GM18520 (cell line): ENCODE measurements around the gene CPD.

Source experiments
- ATAC-seq: cut with Tn5 transposase; IDR thresholded peaks from one replicate; pipeline ENCODE4 v1.9.1; 2021; ENCODE audit not compliant: unreplicated experiment

Gene CPD

DNA sequence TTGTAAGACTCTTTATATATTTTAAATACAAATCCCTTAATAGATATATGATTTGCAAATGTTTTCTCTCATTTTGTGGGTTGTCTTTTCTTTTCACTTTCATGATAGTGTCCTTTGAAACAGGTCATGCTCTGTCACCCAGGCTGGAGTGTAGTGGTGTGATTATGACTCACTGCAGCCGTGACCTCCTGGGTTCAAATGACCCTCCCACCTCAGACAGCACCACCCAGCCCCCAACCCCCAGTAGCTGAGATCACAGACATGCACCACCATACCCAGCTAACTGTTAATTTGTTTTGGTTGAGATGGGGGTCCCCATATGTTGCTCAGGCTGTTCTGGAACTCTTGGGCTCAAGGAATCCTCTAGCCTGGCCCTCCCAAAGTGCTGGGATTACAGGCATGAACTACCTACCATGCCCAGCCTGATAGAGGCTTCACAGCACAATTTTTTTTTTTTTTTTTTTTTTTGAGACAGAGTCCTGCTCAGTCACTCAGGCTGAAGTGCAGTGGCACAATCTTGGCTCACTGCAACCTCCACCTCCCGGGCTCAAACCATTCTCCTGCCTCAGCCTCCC, 26.4 kb upstream of the CPD start:
- no peak for ATAC-seq

DNA sequence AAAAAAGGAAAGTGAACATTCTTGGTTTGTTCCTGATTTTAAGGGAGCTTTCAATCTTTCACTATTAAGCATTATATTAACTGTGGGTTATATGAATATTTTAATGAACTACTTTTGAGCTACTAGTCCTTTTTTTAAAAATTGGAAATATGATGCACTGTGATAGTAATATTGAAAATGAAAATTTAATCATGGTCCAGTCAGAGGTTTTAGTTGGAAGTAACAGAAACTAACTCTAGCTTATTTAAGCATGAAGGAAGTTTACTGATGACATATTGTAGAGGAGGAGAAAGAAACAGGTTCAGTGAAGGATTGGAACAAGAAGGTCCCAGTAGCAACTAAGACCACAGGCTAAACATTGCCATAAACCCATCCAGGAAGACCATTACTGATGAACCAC, 24.0 kb upstream of the CPD start:
- ATAC-seq: no peak

- no peak for ATAC-seq
These were observed 21.3 kb upstream of the CPD start for GRCh38 chr17:30357476-30357875.

GRCh38 chr17:30358055-30358760, 20.5 kb upstream of the CPD start:
- no peak for ATAC-seq

DNA sequence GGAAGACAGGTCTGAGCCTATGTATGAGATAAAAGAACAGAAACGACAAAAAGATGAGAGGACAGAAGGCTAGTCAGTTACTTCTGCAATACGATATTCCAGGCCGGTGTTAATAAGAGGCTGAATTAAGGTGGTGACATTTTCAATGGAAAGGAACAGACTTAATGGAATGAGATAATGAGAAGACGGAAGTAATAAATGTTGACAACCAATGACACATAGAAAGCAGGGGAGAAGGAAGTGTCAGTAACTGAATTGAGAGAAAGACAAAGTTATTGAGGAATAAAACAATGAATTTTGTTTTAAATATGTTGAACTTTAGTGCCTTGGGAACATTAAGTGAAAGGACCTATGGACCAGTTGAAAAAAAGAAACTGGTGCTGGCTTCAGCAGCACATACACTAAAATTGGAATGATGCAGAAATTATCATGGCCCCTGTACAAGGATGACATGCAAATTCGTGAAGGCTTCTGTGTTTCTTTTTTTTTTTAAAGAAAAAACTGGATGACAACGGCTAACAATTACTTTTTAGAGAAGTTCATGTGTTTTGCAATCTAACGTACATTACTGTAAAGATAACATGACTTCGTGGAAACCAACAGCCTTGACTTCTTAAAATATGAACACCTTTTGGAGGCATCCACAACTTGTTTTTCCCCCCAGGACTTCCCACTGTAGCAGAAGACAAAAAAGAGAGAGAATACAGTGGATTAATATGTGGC, 18.5 kb upstream of the CPD start:
- no peak for ATAC-seq

DNA sequence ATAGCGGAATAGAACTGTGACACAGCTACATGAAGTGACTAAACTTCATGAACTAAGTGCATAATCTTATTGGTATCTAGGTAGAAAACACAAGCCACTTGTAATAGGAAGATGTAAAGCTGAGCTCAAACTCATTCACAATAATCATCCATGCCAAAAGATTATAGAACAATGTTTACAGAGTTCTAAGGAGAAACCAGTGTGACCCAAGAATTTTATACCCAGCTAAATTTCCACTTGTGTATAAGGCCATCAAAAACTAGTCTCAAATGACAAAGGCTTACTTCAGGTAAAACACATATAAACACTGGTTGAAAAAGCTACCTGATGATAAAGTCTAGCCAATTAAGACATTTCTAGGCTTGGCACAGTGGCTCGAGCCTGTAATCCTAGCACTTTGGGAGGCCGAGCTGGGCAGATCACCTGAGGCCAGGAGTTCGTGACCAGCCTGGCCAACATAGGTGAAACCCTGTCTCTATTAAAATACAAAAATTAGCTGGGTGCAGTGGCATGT, 16.9 kb upstream of the CPD start:
- no peak for ATAC-seq

DNA sequence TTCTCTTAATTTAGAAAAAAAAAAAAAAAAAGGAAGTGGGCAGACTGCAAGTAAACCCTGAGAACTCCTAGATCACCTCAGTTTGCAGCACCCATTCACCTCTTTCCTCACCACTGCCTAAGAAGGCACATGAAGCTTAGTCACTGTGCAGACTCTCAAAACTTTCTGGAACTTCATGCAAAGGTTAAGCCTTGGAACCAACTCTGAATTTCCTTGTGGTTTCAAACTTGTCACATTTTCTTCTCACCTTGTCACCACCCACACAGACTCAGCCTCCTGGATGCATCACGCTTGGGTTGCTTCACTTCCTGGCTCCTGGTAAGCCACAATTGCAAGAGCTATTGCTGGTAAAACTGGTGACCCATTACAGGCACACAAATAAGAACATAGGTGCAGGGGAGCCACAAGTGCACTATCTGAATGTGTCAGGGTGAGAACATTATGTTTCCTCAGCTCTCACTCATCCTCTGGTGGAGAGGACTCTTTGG, 15.0 kb upstream of the CPD start:
- peak; percentile 88 for ATAC-seq

GRCh38 chr17:30366536-30366935, 12.2 kb upstream of the CPD start:
- no peak for ATAC-seq

GRCh38 chr17:30368912-30369720, 9.6 kb upstream of the CPD start:
- ATAC-seq: no peak

- no peak for ATAC-seq
These were observed 8.7 kb upstream of the CPD start for GRCh38 chr17:30369995-30370394.

- ATAC-seq: no peak
These were observed 6.0 kb upstream of the CPD start for GRCh38 chr17:30372755-30373154.

DNA sequence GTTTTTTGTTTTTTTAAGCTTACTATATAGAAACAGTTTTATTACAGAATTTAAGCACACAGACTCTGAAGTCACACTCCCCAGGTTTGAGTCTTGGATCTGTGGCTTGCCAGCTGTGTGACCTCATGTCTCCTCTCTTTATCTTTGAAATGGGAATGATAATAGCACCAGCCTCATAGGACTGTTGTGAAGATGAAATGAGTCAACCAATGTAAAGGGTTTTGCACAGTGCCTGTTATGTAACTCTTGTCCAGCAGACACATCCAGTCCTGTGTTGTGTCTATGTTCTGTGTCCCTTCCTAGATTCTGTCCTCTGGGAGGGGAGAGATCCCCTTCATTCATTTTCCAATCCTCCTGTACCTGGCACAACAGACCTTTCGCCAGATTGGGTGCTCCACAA, 3.1 kb upstream of the CPD start:
- ATAC-seq: no peak

- ATAC-seq: no peak
These were observed 1.9 kb upstream of the CPD start for GRCh38 chr17:30376621-30377452.

- ATAC-seq: no peak
These were observed 1.0 kb upstream of the CPD start for GRCh38 chr17:30377574-30378240.

DNA sequence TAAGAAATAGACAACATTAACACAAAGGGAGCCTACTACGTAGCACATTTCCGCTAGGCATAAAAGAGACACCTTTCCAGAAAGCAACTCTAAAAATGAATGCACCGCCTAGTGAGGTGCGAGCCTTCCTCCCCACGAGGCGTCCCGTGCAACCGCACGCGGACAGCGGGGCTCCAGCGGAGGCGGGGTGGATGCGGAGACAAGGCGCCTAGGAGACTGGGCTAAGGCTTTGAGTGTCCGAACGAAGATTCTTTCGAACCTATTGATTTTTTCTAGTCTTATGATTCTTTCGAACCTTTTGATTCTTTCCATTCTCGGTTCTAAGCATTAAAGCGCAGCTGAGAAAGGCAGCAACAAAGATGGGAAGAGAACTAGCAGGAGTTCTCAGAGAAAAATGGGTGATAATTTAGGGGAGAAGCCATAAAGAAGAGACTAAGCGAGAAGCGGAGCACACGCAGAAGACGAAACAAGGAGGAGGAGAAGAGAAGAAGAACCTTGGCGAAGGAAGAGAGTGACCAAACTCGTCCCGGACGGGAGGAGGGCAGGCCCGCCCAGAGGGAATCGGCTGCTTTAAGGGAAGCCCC, 394 bp upstream of the CPD start:
- ATAC-seq: no peak

DNA sequence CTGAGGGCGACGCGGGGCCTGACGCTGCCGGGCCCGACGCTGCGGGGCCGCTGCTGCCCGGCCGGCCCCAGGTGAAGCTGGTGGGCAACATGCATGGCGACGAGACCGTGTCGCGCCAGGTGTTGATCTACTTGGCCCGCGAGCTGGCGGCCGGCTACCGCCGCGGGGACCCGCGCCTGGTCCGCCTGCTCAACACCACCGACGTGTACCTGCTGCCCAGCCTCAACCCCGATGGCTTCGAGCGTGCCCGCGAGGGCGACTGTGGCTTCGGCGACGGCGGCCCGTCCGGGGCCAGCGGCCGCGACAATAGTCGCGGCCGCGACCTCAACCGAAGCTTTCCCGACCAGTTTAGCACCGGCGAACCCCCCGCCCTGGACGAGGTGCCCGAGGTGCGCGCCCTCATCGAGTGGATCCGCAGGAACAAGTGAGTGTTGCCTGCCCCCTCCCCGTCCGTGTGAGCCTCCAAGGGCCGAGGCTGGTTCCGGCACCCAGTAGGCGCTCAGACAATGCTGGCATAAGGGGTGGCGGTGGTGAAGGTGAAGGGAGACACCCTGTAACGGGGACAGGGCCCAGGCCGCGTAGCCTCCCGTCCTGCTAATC, 676 bp downstream of the CPD start:
- no peak for ATAC-seq

DNA sequence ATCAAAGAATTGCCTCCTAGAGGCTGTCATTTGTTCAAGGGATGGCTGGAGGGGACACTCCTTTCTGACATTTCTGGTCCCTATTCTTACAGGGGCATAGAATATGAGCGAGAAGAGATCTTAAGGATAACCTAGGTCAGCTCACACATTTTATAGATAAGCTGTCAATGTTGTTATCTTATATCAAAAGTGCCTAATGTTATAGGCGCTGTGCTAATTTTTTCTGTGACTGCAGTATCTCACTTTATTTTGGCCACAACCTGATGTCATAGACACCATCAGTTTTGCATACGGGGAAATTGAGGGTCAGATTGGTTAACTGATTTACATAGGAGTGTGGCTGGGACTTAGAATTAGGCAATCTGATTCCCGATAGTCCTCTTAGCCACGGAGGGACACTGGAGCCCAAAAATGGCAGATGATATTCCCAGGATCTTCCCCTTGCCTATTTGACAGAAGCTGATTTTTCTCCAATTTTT, 1.2 kb downstream of the CPD start:
- ATAC-seq: no peak

- ATAC-seq: no peak
These were observed 2.1 kb downstream of the CPD start for GRCh38 chr17:30380643-30381339.
